Occipital lobe (tissue), 2 donors: ENCODE data around the gene LZTR1. TPM values are rescaled to one million over a fixed set of nuclear protein-coding genes. Genes with fewer than 3 reads are reported as not detected.
A peak's percentile ranks its signal among the peaks of the same experiment; 100 is the strongest.
"Not testable (repeated sequence)": the region's sequence is repeated elsewhere in the genome, so short reads cannot be mapped to it uniquely, and the experiment has no call there.

Experiments used
- DNase-seq: peaks from one replicate; lab custom pipeline; 2025; lab: John Stamatoyannopoulos, UW
- total RNA-seq: library from RNA; depleted of rRNA; stranded (reverse); fragments of >200 nt; gene quantifications from one replicate; pipeline ENCODE4 v1.2.3, GENCODE V29; 2014

LZTR1 gene
- total RNA-seq, 1 donor from 2014 or later: 49.3 TPM

DNA sequence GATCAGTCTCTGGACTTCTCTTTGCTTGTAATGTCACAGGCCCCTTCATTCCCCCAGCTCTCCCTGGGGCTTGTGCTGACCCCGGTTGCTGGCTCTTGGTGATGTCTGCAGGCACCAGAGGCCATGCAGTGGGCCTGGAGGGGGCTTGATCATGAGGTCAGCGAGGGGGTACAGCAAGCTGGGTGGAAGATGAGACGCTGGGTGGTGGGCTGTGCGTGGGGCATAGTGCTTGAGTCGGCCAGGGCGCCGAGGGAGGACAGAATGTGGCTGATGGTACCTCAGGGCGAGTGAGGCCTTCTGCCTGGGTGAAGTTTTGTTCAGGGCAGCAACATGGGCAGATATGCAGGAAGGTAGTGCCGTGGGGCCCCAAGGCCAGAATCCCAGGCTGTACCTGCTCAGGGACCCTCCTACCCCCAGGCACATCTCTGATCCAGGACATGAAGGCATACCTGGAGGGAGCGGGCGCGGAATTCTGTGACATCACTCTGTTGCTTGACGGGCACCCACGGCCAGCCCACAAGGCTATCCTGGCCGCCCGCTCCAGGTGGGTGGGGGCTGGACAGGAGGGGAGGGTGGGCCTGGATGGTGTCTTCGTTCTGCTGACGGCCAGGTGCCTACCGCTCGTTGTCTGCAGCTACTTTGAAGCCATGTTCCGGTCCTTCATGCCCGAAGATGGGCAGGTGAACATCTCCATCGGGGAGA, 13.4 kb downstream of the LZTR1 start:
- no peak for DNase-seq

DNA sequence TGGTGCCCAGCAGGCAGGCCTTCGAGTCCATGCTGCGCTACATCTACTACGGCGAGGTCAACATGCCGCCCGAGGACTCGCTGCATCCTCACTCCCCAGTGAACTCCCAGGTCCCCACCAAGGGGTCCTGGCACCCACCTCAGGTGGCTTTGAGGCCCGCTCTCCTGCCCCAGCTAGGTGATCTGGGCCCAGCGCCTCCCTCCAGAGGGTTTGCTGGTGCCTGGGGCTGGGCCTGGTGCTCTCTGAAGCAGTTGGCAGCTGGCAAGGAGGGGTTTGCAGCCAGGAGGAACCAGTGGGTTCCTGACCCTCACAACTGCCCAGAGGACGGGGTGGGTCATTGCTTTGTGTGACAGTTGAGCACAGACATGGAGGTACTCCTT, 13.9 kb downstream of the LZTR1 start:
- DNase-seq: no peak

DNA sequence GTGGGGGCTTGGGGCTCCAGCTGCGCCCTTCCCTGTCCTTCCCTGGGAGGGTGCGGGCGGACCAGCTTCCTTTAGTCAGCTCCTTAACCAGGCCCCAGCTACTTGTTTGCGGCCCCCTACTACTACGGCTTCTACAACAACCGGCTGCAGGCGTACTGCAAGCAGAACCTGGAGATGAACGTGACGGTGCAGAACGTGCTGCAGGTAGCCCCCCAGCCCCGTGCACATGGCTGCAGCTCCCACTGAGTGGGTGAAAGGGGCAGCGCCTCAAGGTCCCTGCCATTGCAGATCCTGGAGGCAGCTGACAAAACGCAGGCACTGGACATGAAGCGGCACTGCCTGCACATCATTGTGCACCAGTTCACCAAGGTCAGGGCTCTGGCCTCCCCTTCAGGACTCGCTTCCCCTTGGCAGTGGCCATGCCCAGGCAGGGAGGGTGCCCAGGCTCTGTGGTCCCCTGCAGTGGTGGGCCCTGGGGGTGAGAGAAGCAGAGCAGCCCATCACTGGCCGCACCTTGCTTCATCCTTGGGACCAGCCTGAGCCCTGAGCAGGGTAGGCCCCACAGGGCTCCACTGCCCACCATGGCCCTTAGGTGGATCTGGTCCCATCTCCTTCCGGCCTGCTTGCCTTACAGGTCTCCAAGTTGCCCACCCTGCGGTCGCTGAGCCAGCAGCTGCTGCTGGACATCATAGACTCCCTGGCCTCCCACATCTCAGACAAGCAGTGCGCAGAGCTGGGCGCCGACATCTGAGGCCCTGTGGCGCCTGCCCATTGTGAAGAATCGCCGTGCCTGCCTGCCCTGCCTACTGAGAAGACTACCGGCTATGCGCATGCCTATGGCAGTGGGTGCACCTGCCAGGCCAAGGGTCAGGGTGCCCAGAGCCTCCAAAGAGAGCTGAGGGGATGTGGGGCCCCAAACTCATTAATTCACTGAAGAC, 14.8 kb downstream of the LZTR1 start:
- DNase-seq: no peak

DNA sequence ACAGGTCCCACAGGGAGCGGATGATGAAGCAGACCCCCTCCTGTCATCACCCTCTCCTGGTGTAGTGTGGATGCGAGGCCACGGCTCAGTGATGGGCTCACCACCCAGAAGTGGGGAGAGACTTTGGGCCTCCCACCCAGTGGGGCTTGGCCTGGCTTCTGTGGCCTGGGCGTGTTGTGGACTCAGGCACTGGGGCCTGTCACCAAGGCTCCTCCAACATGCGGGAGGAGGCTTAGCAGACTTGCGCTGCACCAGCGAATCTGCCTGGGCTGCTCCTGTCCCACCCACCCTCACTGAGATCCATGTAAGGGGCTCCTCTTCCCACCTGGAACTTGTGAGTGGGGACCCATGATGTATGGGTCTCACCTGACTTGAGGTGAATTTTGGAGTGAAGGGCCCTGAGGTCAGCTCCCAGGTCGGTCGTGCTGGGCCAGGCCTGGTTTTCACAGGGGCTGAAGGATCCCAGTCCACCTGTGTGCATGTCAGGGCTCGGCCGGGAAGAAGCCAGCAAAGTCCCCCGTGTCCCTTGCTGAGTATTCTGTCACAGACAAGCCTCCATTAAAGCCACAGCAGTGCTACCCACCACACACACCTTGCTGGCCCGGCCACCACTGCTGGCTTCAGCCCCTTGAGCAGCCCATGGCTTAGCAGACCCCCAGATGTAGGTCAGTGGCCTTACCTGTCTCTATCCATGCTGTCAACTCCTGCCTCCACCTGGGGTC, 15.6 kb downstream of the LZTR1 start:
- DNase-seq: no peak

DNA sequence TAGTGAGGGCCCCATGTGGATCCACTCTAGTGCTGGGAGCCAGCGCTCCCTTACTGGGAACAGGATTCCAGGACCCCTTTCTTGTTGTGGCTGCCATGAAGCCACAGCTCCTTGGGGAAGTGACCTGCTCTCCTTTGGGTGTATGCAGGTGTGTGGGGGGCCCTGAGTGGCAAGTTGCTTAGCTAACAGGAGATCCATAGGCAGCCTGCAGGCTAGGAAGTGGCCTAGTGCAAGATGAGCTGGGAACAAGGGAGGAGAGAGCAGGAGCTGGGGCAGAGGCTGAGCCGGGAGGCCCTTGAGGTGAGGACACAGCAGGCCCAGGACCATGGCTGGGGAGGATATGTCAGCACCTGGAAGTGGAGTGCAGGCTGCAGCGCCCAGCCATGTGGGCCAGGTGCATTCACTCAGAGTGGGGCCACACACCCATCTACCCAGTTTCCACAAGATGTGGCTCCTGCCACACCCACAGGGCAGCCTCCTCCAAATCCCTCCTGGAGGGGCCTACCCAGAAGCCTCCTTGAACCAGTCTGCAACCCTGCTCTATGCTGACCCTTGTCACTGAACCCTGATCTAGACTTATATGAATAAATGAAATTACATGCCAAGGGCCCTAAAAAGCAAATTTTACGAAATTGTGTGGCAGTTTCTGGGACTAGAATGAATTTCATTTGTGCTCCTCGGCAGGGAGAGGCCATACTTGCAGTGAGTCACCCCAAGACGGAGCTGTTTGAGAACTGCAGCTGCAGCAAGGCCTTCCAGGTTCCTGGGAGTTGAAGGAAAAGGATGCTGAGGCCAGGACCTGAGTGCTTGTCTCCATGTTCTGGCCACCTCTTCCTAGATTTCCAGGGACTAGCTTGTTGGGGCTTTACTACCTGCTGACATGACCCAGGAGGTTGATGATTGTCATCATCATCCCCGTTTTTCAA, 16.6 kb downstream of the LZTR1 start:
- DNase-seq: no peak

DNA sequence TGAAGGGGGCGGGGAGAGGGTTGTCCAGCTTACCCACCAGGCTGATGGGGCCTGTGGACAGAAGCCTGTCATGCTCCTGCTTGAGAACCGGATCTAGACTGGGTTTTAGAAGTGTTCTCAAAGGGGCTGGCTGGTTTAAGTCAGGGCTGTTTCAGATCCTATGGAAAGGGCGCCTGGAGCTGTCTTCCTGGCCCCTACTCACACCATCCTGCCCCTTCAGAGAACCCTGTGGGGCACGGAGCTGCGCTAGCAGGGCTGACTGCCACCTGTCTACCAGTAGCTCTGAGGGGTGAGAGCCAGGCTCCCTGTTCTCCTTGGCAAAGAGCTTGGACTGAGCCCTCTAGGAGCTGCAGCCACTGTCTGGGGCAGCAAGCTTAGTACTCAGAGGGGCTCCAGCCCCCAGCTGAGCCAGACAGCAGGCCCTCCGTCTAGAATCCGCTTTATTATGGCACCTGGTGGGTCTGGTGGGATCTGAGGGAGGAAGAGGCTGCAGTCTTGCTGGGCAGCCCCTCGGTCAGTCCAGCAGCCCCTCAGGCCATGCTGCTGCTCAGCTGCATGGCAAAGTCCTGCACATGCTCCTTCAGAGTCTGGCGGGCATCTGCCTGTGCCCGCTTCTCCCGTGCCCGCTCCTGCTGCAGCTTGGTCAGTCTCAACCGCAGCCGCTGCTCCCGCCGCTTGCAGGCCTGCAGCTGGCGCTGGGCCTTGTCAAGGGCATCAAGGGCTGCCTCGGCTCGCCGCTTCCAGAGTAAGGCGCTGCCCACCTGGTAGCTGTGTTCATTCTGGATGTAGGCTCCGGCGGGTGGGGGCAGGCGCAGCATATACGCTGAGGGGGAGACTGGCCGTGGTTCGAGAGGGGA, 17.5 kb downstream of the LZTR1 start:
- DNase-seq: no peak

DNA sequence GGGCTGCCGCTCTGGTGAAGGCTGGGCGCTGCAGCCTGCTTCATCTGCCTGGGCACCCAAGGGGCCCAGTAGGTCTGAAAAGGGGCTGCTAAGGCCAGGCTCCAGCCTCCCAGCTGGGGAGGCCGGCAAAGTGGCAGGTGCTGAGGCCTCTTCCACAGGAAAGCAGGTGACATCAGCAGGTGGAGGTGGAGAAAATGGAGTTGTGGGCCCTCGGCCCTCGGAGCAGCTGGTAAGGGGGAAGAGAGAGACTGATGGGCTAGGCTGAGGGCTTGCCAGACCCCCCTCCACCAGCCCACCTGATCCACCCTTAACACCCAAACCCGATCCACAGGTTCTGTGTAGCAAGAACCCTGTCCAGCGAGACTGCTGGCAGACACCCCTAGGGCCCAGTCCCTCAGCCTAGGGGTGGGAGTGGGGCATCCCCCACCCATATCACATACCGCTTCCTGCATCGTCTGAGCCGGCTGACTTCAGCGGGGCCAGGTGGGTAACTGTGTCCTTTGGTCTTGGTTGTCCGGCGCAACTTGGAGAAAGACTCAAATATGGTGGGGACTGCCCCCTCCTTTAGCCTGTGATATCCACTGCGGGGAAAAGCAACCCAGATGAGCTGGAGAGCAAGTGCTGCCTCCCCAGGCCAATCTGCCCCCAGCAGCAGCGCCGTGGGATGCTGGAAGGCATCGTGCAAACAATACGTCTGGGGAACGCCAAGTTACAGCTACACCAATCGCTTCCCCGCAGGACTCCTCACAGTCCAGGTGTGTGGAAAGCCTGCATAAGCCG, 18.3 kb downstream of the LZTR1 start:
- DNase-seq: no peak

DNA sequence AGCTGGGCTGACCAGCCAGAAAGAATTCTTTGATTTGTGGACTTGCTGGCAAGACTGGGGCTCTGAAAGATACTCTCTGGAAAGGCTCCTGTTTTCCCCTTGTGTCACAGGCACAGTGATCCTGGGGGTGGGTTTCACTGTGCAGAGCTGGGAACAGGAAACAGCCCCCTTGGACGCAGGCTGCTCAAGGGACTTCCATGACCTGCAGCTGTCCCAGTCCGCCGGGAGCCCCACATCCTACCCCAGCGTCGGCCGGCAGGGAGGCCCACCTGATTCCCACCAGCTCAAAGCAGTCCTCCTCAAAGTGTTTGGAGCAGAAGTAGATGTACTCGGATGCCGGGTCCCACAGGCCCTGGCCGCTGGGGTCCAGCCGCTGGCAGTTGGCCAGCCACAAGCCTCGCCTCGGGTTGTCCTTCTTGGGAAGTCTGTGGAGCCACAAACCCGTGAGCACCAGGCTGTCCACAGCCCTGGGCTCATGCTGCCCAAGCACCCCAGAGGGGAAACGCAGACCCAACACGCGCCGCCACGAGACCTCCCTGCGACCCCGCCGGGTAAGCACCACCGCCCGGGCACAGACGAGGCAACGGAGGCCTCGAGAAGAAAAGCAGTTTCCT, 19.0 kb downstream of the LZTR1 start:
- no peak for DNase-seq

DNA sequence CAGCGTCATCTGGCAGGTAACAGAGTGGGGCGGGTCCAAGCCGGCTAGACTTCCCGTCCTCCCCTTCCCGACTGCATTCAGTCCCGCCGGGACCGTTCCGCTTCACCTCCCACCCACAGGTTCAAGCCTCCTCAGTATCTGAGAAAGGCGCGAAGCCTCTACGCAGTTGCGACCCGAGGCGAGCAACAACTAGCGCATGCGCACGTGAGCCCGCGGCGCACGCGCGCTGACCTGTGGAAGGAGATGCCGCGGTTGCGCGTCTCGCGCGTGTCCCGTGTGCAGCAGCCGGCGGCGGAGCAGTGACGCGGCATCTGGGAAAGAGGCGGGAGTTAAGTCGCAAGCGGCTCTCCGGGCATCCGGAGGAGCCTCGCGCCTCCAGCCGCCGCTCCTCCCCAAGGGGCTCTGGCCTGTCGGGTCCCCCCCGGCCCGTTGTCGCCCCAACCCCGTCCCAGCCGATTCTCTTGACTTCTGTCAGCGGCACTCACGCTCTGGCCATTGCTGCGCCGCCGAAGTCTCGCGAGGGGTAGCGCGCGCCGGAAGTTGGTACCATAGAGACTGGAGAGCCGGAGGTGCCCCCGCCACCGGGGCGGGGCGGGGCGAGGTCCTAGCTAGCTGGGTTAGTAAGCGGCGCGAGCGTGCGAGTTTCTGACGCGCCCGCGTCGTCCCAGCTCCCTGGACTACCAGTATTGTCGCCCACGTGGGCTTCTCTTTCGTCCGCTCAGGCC, 19.7 kb downstream of the LZTR1 start, which contains the start of gene THAP7:
Gene THAP7, minus strand, starts transcription at position 518 of the 725 bp plus-strand sequence. Its CDS starts 207 bp downstream, at position 311.
- DNase-seq: peak; percentile 98

DNA sequence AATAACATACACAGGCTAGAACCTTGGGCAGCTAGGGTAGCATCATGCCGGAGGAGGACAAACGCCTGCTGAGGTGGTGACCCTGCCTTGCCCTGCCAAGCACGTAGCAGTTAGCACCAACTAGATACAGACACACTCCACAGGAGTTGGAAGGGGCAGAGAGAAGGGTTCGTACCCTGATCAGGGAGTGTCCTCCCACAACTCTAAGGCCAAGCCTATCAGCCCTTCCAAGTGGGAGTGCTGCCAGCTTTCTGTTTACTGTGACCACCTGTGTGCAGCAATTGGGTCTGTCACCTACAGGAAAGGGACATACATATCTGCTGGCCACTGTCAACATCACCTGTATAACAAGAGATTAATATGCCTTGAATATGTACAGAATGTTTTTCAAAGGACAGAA, 21.7 kb downstream of the LZTR1 start:
- no peak for DNase-seq

DNA sequence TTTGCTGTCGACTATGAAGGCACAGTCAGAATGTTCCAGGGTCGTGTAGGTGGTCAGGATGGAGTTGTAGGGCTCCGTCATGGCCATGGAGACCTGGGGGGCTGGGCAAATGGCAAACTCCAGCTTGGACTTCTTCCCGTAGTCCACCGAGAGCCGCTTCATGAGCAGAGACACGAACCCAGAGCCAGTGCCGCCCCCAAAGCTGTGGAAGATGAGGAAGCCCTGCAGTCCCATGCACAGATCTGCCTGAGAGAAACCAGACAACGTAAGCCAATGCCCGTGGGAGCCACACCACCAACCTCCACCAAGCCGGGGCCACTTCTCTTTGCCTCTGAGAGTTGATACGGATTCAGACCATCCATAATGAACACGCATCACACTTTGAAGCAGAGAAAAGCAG, 27.1 kb downstream of the LZTR1 start:
- DNase-seq: not testable (repeated sequence)

DNA sequence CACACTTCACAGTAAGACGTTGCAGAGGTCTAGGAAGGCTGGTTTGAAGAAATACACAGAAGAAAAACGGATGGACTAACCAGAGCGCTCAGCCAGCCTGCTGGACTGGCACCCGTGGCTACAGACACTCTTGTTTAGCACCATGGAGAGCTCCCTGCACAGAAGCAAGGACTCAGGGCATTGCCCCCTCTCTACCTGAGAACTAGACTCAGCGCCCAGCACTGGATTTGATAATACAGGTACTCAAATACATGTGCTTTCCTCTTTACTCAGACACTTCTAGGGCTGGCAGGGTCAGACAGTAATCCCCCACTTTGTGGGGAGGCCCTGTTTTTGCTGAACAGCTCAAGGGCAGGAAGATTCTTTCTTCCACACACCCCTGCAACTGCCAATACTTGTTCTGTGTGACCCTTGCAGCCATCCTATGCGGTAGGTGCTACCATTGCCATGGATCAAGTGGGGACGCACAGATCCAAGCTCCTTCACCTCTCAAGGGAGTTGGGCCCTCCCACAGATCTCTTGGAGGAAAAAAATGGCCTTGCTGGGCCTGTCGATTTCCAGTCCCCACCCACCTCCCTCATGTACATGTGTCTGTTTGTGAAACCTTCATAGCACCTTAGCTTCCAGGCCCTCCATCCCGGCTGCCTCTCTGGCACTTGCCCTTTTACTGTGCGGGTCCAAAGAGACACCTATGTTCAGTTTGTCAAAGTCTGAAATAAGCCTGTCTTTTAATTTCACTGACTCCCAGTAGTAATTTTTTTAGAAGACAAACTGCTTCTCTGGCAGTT, 27.7 kb downstream of the LZTR1 start:
- DNase-seq: no peak

DNA sequence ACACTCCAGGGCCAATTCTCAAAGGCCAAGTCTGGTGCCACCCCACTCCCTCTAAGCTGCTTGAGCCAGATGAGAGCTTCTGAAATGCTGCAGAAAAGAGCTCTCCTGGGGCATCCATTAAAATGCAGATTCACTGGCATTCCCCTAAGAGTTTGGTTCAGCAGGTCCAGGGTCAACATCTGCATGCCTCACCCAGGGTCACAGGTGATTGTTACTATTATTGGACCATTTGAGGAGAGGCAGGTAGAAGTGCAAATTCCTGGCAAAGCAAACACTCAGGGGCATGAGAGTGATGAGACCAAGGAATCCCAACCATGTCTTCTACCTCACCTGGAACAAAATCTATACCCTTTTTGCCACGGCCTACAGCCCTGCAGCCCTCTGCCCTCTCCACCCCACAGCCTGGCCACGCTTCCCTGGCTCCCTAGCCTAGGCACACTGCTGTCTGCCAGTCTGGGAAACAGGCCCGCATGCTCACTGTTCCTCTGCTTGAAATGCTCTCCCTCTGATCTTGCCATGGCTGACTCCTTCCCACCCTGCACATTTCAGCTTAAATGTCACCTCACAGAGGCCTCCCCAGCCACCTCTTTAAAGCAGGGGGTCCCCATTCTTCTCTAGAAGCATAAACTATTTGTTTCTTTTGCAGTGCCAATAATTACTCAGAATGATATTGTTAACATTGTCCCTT, 28.5 kb downstream of the LZTR1 start:
- DNase-seq: no peak

DNA sequence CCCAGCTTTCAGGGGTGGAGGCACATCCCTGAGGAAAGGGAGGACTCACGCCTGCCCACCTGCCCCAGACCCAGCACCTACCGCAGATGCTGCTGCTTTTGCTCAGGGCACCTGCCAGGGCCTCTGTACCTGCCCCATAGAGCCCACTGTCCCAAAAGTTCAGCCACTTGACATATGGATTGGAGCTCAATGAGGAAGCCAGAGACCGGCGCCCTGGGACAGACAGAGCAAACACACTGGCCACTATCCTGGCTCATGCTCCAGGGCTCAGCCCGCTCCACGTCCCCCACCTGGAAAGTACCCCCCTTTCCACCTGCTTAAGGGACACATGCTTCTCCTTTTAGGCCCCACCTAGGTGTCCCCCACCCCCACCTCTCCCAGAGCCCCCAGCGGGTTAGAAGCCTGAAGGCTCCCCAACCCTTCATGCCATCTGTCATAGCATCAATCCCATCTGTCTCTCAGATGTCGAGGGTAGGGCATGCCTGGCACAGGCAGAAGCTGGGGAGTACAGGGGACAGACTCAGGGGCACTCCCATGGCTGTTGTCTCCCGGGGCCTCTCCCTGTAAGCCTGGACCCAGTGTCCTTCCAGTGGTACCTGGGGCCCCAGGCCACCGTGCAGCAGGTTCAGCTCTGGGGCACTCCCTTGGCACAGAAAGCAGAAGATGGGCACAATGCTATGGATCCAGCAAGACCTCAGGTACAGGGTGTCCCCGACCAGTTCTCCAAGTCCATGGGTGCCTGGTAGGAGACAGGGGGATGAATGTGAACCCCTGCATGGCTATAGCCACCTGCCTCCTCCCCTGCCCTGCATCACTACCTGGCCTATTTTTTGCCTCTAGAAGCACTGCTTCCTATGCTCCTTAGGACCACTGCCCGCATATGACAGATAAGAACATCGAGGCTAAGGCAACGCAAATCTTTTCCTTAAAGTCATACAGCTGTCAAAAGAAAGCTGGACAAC, 30.6 kb downstream of the LZTR1 start:
- DNase-seq: no peak

DNA sequence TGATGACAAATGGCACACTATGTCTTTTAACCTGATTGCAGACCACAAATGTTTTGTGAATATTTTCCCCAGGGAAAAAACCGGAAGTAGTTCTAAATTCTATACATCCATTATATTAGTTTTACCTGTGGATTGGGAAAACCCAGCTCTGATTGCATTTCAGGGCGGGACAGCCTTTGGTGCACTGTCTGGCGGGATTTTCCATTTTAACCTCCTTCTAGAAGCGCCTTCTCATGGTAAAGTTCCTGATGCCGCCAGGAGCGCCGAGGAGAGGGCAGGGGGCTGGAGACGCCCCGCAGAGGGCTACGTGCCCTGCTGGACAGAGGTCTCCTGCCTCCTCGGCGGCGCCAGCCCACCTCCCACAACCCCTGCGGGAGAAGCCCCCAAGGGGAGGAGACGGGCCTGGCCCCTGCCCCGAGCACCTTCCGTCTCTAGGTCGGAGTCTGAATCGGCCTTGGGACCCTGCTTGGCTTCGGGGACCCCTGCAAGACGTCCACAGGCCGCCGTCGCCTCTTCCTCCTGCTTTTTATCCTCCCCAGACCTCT, 31.6 kb downstream of the LZTR1 start:
- no peak for DNase-seq
